ENCODE data around the gene PCDHGA6.

GRCh38 chr5:141398608-141399007 is 24.9 kb downstream of the PCDHGA6 start:
- no peak for TF ChIP-seq POLR2AphosphoS5 (IDR thresholded peaks at IDR 0.05)
- TF ChIP-seq CTCF (IDR thresholded peaks at IDR 0.05) = no peak
